ENCODE results near the gene PNPLA2. TPM values are rescaled to one million over a fixed set of nuclear protein-coding genes. Genes with fewer than 3 reads are reported as not detected.

Gene PNPLA2
- polyA plus RNA-seq, 3 donors from 2014 or later, result 10.9 to 42.3 (median 23.4) TPM

GRCh38 chr11:867856-868358 is 49.2 kb downstream of the PNPLA2 start:
- DNase-seq, result no peak
- Mint-ChIP-seq H3K27ac (no peak overlapping the region), H3K4me3 (no peak overlapping the region), H3K9me3 (no peaks in the 10 kb centered on the region), H3K36me3 (no peaks in the 10 kb centered on the region), H3K4me1 (no peaks in the 10 kb centered on the region), H3K27me3 (ENCODE audit: low read depth in 3 of 3) (no peaks in the 10 kb centered on the region)

- Mint-ChIP-seq H3K4me3 (no peak overlapping the region), H3K9me3 (no peaks in the 10 kb centered on the region), H3K4me1 (no peaks in the 10 kb centered on the region), H3K36me3 (no peaks in the 10 kb centered on the region), H3K27ac (no peak overlapping the region), H3K27me3 (ENCODE audit: low read depth in 3 of 3) (no peaks in the 10 kb centered on the region)
- DNase-seq, result no peak
These were observed 49.7 kb downstream of the PNPLA2 start for GRCh38 chr11:868394-868793.

- no peak overlapping the region for H3K4me3 Mint-ChIP-seq
- no peaks in the 10 kb centered on the region for H3K27me3 Mint-ChIP-seq (ENCODE audit: low read depth in 3 of 3)
- no peaks in the 10 kb centered on the region for H3K9me3 Mint-ChIP-seq
- H3K36me3 Mint-ChIP-seq, result peaks cover 0 to 3% (median 0%) of the 10 kb centered on the region in 3 donors
- no peak for DNase-seq
- no peak overlapping the region for H3K27ac Mint-ChIP-seq
- H3K4me1 Mint-ChIP-seq, result no peaks in the 10 kb centered on the region
These were observed 50.1 kb downstream of the PNPLA2 start for GRCh38 chr11:868802-869201.

DNA sequence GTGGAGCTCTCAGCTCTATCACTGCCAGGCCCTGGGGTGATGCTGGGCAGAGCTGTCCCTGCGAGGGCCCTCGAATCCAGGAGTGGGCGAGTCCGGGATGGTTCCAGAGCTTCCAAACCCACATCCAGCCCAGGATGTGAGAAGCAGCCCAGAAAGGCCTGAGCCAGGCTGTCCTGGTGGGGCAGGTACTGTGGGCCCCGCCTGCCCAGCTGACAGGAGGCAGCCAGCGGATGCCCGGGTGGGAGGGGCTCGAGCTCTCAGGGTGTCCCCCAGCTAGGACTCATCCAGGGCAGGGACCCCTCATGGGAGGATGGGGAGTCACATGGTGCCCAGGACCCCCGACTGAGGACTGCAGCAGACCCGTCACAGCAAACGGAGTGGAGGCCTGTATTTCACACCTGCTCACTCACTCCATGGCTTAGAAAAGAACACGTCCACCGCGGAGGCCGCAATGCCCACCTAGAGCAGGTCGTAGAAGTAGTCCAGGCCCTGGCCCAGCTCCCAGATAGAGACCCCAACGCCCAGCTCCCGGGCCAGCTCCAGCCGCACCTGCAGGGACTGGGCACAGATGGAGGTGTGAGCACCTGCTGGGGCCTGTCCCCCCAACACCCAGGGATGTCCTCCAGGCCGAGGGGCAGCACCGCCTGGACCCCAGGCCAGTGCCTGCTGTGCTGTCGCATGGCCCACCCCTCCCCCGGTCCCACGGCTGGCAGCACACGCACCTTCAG is 50.8 kb downstream of the PNPLA2 start:
- no peak overlapping the region for H3K4me3 Mint-ChIP-seq
- H3K4me1 Mint-ChIP-seq, result no peaks in the 10 kb centered on the region
- no peak for DNase-seq
- H3K36me3 Mint-ChIP-seq, result peaks cover 0 to 4% (median 0%) of the 10 kb centered on the region in 3 donors
- H3K27me3 Mint-ChIP-seq (ENCODE audit: low read depth in 3 of 3), result peaks cover 0 to under 1% (median 0%) of the 10 kb centered on the region in 3 donors
- no peaks in the 10 kb centered on the region for H3K9me3 Mint-ChIP-seq
- H3K27ac Mint-ChIP-seq, result no peak overlapping the region

GRCh38 chr11:870127-870413 is 51.4 kb downstream of the PNPLA2 start:
- H3K4me3 Mint-ChIP-seq, result no peak overlapping the region
- H3K36me3 Mint-ChIP-seq, result peaks cover 0 to 4% (median 0%) of the 10 kb centered on the region in 3 donors
- H3K9me3 Mint-ChIP-seq, result no peaks in the 10 kb centered on the region
- H3K27me3 Mint-ChIP-seq (ENCODE audit: low read depth in 3 of 3), result peaks cover 0 to 2% (median 0%) of the 10 kb centered on the region in 3 donors
- no peaks in the 10 kb centered on the region for H3K4me1 Mint-ChIP-seq
- H3K27ac Mint-ChIP-seq, result no peak overlapping the region
- no peak for DNase-seq

GRCh38 chr11:870418-870817 is 51.7 kb downstream of the PNPLA2 start:
- Mint-ChIP-seq H3K4me3 (no peak overlapping the region), H3K36me3 (peaks cover 0 to 4% (median 0%) of the 10 kb centered on the region in 3 donors), H3K4me1 (no peaks in the 10 kb centered on the region), H3K9me3 (no peaks in the 10 kb centered on the region), H3K27me3 (ENCODE audit: low read depth in 3 of 3) (peaks cover 0 to 2% (median 0%) of the 10 kb centered on the region in 3 donors), H3K27ac (no peak overlapping the region)
- DNase-seq, result no peak

GRCh38 chr11:871472-871871 is 52.8 kb downstream of the PNPLA2 start:
- H3K4me1 Mint-ChIP-seq, result no peaks in the 10 kb centered on the region
- no peaks in the 10 kb centered on the region for H3K9me3 Mint-ChIP-seq
- peaks cover 0 to 2% (median 0%) of the 10 kb centered on the region in 3 donors for H3K27me3 Mint-ChIP-seq (ENCODE audit: low read depth in 3 of 3)
- no peak for DNase-seq
- H3K36me3 Mint-ChIP-seq, result peaks cover 0 to 7% (median 0%) of the 10 kb centered on the region in 3 donors
- no peak overlapping the region for H3K4me3 Mint-ChIP-seq
- H3K27ac Mint-ChIP-seq, result no peak overlapping the region

- DNase-seq, result no peak
- Mint-ChIP-seq H3K27ac (no peak overlapping the region), H3K9me3 (no peaks in the 10 kb centered on the region), H3K36me3 (peaks cover 0 to 7% (median 0%) of the 10 kb centered on the region in 3 donors), H3K27me3 (ENCODE audit: low read depth in 3 of 3) (peaks cover 0 to 2% (median 0%) of the 10 kb centered on the region in 3 donors), H3K4me3 (no peak overlapping the region), H3K4me1 (no peaks in the 10 kb centered on the region)
These were observed 54.1 kb downstream of the PNPLA2 start for GRCh38 chr11:872799-873198.

DNA sequence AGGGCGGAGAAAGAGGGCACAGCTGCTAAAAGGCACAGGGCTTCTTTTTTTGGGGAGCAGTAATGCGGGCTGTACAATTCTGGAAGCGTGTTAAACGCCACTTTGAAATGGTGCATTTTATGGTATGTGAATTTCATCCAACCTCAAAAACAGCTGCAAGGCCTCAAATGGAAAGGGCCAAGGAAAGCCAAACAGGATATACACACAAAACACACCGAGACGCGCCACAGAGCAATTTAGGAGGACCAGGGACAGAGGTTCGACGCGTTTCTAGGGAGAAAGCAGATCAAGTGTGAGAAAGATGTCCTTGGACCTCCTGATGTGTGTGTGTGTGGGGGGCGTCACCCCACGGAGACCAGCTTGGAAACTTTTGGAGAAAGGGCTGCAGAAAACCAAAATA is 55.0 kb downstream of the PNPLA2 start:
- no peaks in the 10 kb centered on the region for H3K9me3 Mint-ChIP-seq
- peak overlapping the region in 2 of 6 donors; percentile 6 to 37 for H3K27ac Mint-ChIP-seq
- no peaks in the 10 kb centered on the region for H3K4me1 Mint-ChIP-seq
- H3K27me3 Mint-ChIP-seq (ENCODE audit: low read depth in 3 of 3), result peaks cover 0 to 2% (median 0%) of the 10 kb centered on the region in 3 donors
- H3K4me3 Mint-ChIP-seq, result no peak overlapping the region
- H3K36me3 Mint-ChIP-seq, result peaks cover 0 to 7% (median 0%) of the 10 kb centered on the region in 3 donors
- no peak for DNase-seq

Other genes starting within 250 kb of the PNPLA2 start
- 10 to 100 TPM in 1 of 3 donors, 1 to 10 TPM in 2; 4.0 to 17.5 (median 5.4) TPM for gene PHRF1, start 242.4 kb upstream of the PNPLA2 start, polyA plus RNA-seq
- 10 to 100 TPM; 36.4 to 62.4 (median 53.9) TPM for gene IRF7, start 203.0 kb upstream of the PNPLA2 start, polyA plus RNA-seq
- gene CDHR5, start 194.0 kb upstream of the PNPLA2 start, polyA plus RNA-seq, result not detected
- gene SCT, start 191.7 kb upstream of the PNPLA2 start, polyA plus RNA-seq, result not detected
- gene DRD4, start 181.6 kb upstream of the PNPLA2 start, polyA plus RNA-seq, result not detected
- gene DEAF1, start 123.7 kb upstream of the PNPLA2 start, polyA plus RNA-seq, result 10 to 100 TPM; 17.8 to 31.6 (median 18.6) TPM
- gene TMEM80, start 123.1 kb upstream of the PNPLA2 start, polyA plus RNA-seq, result 10 to 100 TPM; 21.3 to 32.4 (median 30.4) TPM
- 10 to 100 TPM; 12.9 to 15.1 (median 15.0) TPM for gene EPS8L2, start 112.7 kb upstream of the PNPLA2 start, polyA plus RNA-seq
- gene TALDO1, start 71.5 kb upstream of the PNPLA2 start, polyA plus RNA-seq, result 100 to 1,000 TPM; 163 to 189 (median 180) TPM
- 1 to 10 TPM; 5.8 to 9.7 (median 6.7) TPM for gene GATD1, start 41.4 kb upstream of the PNPLA2 start, polyA plus RNA-seq
- gene CEND1, start 28.8 kb upstream of the PNPLA2 start, polyA plus RNA-seq, result not detected
- gene SLC25A22, start 20.6 kb upstream of the PNPLA2 start, polyA plus RNA-seq, result 10 to 100 TPM in 1 of 3 donors, 1 to 10 TPM in 2; 5.2 to 14.9 (median 7.7) TPM
- gene PIDD1, start 13.7 kb upstream of the PNPLA2 start, polyA plus RNA-seq, result 1 to 10 TPM; 2.6 to 7.7 (median 2.7) TPM
- gene RPLP2, start 8.9 kb upstream of the PNPLA2 start, polyA plus RNA-seq, result 1,000 to 10,000 TPM in 2 of 3 donors, 100 to 1,000 TPM in 1; 640 to 2,076 (median 1,474) TPM
- gene CRACR2B, start 9.0 kb downstream of the PNPLA2 start, polyA plus RNA-seq, result 1 to 10 TPM in 1 of 3 donors, under 1 TPM in 1, not detected in 1; 0.74 to 2.2 TPM
- 10 to 100 TPM; 19.7 to 25.7 (median 23.7) TPM for gene CD151, start 14.0 kb downstream of the PNPLA2 start, polyA plus RNA-seq
- gene POLR2L, start 23.6 kb downstream of the PNPLA2 start, polyA plus RNA-seq, result 100 to 1,000 TPM; 139 to 200 (median 142) TPM
- 10 to 100 TPM; 23.4 to 38.7 (median 37.2) TPM for gene TSPAN4, start 23.9 kb downstream of the PNPLA2 start, polyA plus RNA-seq
- gene CHID1, start 91.9 kb downstream of the PNPLA2 start, polyA plus RNA-seq, result 10 to 100 TPM; 52.2 to 74.6 (median 67.4) TPM
- gene AP2A2, start 107.0 kb downstream of the PNPLA2 start, polyA plus RNA-seq, result 10 to 100 TPM in 1 of 3 donors, 1 to 10 TPM in 2; 2.5 to 11.0 (median 7.1) TPM
- not detected for gene MUC6, start 217.8 kb downstream of the PNPLA2 start, polyA plus RNA-seq

Measured in immature natural killer cell (primary cell).